T-helper 22 cell (primary cell): ENCODE measurements around the gene FAM98C.

Source experiments
- DNase-seq: peaks from one replicate; pipeline ENCODE4 v3.0.0-alpha.2; 2020; ENCODE audit warnings: low read depth

FAM98C gene

DNA sequence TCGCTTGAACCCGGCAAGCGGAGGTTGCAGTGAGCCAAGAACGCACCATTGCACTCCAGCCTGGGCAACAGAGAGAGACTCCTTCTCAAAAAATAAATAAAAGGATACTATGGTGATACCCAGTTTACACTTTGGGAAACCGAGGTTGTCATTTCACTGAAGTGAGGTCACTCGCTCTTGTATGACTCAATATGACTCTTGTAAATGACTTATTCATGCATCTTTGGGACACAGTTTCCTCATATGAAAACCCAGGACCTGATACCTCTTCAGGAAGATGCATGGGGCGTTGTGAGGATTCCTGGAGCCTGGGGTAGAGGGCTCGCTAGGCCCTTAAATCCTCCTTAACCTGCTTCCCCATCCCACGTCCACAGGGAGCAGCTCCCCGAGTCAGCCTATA is 24.0 kb upstream of the FAM98C start:
- no peak for DNase-seq

DNA sequence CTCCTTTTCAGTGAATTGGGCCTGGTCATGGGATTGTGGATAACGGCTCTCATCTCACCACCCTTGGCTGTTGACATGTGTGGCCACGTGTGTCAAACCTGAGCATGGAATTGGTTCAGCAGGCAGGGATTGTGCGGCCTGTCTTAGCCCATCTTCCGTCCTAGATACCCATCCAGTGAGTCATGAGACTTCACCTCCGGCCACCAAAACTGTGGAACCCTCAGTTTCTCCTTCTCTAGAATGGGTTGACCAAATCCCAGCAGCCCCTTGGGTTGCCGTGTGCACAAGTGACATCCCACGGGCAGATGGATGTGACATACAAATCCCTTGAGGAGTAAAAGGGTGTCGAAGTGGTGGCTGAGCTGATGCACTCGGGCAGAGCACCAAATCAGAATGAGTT is 21.8 kb upstream of the FAM98C start:
- no peak for DNase-seq

DNA sequence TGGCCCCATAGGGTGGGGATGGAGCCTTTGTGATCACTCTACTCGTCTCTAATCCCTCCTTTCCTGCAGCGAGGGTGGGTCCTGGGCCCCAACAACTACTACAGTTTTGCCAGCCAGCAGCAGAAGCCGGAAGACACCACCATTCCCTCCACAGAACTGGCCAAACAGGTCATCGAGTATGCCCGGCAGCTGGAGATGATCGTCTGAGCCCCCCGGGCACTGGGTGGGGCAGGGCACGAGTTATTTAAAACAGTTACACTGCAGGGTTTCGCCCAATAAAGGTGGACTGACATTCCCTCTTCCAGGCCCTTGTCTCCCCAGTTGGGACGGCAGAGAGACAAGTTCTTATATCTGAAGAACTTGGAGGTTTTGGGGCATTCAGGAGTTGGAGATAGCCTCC is 19.7 kb upstream of the FAM98C start:
- no peak for DNase-seq

DNA sequence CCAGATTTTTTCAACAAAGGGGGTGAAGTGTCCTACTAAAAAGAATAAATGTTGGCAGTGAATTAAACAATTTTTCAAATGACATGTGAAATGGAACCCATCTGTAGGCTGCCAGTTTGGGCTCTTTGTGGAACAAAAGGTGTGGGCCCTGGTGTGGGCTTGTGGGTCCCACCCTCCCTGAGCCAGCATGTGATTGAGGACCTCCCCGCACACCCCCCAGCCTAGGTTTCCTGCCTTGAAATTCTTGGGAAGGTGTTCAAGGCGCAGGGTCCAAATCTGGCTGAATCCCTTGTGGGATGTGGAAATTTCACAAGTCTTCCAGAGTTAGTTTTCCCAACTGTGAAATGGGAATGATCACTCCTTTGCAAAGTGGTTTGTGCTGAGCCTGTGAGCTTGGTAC is 19.1 kb upstream of the FAM98C start:
- no peak for DNase-seq

DNA sequence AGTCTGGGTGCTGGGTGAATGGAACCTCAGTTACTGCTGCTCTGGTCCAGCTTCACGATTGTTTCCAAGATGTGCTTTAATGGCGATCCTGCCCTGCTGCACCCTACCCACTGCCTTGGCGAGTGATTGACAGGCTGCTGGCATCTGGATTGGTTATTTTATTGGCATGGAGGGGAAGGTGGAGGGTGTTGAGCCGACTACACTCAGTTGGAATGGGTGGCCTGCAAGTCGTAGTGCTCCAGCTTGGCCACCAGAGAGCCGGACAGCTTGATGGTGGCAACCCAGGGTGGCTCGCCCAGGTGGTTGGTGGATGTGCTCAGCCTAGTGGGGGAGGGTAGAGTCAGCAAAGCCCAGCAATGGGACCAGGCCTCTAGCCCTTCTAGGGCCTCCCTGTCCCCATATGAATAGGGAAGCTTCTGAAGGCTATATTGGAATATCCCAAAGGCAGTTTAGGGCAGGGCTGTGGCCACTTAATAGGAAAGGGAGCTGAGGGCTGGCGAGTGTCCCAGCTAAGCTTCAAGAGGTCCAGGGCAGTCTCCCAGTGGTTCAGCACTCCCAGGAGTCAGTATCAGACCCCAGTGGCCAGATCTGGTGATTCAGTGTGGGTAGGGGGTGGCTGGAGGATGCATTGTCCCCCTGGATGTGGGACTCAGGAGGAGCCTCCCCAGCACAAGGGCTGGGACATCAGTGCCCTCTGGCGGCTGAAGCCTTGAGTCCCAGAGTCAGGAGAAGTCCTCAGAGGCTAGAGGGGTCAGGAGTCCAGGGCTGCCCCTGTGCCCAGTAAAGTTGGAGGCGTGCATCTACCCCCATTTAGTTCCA is 18.5 kb upstream of the FAM98C start:
- no peak for DNase-seq

DNA sequence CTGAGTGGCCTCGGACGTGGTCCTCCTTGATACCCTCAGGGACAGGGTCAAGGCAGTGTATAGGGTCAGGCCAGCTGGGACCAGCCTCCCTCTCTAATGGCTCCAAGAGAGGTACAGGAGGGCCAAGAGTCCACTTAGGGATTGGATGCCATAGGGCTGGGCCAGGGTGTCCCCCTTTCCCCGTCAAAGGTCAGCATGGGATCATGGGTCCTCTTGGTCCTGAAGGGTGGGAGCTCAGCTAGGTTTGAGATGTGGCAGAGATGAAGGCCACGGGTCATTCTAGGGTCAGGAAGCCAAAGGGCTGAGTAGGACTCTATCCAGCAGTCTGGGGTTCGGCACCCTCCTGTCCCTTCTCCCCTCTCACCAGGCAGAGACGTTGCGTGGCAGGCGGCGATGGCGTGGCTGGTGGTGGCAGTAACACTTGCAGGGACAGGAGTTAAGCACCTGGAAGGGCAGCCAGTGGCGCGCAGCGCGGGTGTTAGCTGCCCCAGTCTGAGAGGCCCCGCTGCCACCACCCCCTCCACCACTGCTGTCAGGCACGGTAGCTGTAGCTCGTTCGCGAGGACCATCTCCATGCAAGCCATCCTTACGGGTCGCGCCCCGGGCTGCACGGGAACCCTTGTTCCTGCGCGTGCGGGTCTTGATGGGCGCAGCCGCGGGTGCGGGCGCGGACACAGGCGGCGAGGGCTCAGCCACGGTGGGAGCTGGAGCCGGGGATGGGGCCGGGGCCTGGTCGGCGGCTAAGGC is 17.7 kb upstream of the FAM98C start:
- DNase-seq = no peak

DNA sequence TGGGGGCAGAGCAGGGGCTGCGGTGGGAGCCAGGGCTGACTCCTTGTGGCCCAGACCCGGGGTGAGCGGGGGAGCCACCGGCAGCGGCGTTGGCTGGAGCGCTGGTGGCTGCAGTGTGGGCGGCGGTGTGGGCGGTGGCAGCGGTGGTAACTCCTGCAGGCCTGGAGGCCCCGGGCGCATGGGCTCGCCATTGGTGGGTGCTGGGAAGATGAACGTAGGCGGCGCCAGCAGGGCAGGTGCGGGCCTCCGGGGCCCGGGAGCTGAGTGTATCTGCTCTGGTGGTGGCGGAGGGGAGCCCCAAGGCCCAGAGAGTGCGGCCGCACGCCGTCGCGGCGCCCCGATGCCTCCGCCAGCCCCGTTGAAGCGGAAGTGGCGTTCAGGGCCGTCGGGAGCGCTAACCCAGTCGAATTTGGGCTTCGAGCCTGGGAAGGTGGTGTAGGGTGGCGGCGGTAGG is 17.1 kb upstream of the FAM98C start:
- no peak for DNase-seq

DNA sequence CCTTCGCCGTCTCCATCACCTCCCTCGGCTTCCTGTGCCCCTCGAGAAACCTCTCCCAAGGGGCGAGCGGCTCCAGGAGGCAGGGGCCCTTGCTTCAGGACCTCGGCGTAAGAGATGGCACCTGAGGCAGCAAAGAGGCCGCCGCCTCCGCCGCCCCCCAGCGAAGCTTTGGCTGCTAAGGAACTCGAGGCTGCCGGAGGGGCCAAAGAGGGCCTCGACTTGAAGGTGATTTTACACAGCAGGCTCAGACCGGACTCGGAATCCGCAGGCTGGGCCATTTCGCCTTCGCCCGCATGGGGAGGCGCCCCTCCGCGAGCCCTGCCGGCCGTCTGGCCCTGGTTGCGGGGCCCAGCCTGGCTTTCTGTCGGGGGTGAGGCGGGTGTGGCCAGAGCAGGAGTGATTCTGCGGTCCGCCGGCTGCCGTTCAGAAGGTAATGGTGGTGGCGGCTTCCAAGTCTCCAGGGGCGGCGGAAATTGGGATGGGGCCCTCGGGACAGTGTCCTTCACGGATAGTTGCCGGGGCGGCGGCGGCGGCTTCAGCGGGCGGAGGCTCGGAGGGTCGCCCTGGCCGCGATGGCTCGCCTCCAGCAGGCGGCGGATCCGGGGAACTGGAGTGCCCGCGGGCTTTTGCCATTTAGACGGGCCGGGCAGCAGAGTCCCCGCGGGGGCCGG is 16.5 kb upstream of the FAM98C start:
- no peak for DNase-seq

DNA sequence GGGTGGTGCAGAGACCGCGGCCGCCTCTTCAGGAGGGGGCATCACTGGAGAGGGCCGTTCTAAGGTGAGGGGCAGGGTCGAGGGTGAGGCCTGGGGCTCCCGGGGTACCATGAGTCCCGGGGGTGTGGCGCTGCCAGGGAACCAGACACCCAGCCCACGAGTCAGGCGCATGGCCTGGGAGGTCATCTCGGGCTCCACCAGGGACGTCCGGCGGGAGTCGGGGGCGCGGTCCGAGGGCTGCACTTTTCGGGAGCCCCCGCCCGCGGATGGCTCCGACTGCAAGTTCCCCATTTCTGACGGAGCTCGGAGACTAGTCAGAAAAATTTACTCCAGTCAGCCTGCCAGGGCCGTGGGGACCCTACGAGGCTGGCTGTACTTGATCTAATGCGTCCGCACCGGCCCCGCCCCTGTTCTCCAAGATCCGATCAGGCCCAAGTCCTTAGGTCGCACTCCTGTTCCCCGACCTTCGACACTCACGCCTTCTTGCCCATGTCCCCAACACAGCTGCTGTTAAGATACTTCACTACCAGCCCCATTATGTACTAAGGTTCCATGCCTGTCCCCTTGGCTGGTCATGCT is 15.8 kb upstream of the FAM98C start:
- DNase-seq = no peak

DNA sequence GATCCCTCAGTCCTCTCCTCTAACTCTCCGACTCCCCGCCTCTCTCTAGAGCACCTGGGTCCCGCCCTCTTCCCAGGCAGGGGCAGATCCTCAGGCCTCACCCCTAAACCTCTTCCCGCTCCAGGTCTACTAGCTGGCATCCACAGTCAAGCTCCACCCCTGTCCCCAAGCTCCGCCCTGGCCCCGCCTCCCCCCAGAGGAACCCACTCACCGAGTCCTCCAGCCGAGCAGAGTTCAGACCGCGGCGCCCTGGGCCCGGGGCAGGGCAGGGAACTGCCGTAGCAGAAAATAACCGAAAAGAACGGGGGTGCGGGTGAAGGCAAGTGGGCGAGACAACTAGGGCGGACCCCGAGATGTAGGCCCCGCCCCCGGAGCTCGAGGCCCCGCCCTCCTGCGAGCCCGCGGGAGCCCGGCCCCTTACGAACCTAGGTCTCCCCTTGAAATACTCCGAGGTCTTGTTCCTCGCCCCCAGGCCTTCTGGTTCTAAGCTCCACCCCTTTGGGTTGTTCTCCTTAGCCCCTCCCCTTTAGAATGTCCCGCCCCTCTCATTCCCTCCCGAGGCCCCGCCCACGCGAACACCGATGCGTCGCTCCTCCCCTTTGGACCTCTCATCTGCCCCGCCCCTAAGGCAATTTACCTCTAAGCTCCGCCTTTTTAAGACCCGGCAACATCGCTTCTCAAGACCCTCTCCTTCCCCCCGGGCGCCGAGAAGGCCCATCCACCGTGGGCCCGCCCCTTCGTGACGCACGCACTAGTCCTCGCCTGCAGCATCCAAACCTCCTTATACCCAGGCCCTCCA is 15.1 kb upstream of the FAM98C start, which contains the start of gene GGN:
GGN (minus strand) TSS at position 485 of the 799 bp plus-strand sequence. CDS start 773 bp downstream, outside the sequence.
- DNase-seq = peak; percentile 75

DNA sequence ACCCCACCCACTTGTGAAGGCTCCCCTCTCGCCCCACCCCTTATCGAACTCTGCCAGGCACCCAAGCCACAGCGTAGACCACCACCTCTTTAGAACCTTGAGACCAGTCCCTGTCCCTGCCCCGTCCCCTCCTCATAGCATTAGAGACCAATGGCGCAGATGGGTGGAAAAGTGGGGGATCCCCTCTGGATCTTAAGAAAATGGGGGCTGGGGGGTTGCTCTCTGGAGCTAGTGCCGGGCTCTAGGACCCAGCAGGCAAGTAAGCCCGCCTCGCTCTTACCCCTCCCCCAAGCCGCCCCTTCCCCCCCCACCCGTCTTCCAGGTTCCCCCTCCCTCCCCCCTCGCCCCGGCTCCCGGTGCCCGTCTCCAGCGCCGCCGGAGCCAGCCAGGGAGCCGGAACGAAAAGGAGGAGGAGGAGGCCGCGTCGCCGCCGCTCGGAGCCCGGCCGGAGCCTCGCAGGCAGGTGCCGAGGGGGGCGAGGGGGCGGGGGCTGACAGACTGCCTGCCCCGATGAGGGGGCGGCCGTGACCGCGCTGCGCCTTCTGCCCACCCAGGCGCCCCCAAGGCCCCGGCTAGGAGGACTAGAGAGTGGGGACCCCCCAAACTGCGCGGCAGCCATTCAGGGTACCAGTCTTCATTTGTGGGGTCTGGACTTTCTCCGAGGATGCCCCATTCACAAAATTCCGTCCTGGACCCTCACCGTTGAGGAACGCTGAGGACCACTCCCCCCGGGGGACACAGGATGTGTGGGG is 14.4 kb upstream of the FAM98C start, which contains the start of gene SPRED3:
SPRED3 (plus strand) TSS at position 349 of the 752 bp plus-strand sequence. CDS start 1,606 bp downstream, outside the sequence.
- no peak for DNase-seq

DNA sequence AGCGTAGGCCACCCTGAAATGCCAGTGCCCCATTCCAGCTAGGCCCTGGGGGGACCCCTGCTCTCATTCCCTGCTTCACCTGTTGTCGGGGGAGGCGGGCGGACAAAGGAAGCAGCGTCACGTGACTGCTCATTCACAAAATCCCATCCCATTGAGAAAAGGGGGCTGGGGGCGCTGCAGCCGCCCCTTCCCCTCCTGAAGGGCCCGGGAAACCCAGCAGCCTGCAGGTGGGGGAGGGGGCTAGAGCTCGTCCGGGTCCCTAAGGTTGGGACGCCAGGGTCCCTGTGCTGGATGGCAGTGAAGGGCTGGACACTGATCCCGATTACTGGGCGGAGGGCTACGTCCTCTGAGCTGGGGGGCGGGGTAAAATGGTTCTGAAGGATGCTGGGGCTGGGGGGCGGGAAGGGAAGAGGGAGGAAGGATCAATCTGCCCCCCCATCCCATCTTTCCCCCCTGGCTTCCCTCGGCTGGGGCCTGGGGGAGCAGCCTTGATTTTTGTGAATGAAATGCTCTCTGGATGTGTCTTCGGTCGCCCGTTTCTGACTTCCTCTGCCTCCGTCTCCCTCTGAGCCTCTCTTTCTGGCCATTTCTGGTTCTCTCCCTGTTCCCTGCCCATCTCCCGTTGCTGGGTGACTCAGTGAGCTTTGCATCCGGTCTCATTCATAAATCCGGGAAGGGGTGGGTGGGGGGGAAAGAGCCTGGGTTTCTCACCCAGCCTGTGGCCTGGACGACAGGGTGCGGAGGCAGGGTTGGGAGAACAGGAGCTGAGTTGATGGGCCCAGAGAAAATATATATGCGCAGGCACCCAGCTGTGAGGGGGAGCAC is 13.6 kb upstream of the FAM98C start:
- no peak for DNase-seq

DNA sequence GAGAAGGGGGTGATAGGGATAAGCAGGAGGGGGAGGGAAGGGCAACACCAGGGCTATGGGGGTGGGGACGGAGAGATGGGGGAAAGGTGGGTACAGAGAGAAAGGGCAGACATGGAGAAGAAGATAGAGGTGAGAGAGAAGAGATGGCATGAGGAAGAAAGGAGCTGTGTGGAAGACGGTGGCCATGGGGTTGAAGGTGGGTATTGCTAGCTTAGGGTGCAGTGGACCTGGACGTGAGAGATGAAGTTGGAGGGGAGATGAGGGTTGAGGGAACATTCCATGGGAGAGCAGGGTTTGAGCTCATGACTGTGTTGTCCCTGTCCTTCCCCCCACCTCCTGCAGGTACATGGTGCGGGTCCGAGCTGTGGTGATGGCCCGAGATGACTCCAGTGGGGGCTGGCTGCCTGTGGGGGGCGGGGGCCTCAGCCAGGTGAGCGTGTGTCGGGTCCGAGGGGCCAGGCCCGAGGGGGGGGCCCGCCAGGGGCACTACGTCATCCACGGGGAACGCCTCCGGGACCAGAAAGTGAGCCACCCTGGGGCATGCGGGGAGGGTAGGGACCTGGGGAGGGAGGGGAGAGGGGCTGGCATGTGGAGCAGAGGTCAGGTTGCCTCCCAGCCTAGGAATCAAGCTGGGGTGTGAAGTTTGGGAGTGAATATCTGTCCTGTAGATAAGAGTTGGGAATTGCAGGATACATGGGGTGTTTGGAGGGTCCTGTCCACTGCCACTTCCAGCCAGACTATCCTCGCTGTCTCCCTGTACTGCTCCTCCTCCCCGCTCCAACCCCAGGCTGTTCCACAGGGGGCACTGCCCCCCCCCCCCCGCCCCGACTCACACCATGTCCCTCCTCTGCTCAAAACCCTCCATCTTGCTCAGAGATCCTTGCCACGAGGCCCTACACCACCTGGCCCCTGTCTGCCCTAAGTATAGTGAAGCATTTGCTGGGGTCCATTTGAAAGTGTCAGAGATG is 12.7 kb upstream of the FAM98C start:
- DNase-seq = no peak

DNA sequence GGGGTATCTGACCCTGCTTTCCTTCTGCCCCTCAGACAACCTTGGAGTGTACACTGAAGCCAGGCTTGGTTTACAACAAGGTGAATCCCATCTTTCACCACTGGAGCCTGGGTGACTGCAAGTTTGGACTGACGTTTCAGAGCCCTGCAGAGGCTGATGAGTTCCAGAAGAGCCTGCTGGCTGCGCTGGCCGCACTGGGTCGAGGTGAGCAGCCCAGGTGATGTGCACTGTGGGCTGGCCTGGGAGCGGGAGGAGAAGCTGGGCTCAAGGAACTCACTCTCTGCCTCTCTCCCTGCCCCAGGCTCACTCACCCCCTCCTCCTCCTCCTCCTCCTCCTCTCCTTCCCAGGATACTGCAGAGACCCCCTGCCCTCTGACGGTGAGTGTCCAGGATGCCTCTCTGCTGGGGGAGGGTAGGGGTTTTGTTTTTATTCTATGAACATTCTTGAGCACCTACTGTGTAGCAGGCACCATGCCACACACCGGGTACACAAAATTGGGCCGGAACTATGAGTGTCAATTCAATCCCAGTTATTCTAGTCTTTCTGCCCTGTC is 10.9 kb upstream of the FAM98C start:
- DNase-seq = no peak

DNA sequence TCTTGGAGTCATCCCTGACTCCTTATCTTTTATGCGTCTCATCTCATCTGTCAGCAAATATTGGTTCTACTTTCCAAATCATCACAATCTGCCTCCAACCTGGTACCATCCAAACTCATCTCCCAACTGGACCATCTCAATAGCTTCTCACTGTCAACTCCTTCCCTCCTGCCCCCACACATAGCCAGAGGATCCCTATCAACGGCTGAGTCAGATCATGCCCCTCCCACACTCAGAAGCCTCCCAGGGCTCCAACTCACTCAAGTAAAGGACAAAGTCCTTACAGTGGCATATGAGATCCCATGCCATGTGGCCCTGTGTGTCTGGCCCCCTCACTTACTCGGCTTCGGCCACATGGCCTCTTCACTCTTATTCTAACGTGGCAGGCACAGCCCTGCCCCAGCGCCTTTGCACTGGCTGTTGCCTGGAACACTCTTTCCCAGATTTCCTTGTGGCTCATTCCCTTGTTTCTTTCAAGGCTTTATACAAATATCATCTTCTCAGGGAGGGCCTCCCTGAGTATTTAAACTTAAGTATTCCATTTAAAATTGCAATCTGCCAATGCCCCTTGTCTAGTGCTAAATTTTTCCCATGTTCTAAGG is 10.1 kb upstream of the FAM98C start:
- no peak for DNase-seq

DNA sequence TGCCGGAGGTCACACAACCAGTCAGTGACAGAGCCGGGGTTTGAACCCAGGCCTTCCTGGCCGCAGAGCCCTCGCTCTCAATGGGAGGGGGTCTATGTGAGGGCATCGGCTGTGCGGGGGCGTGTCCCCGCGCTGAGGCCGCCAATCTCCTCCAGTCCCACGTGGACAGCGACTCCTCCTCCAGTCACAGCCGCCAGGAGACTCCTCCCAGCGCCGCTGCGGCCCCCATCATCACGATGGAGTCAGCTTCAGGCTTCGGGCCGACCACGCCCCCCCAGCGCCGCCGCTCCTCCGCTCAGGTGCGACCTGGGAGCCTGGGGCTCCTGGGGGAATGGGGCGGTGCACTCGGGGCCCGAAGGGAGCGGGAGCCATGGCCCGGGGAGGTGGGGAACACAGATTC is 8.4 kb upstream of the FAM98C start:
- DNase-seq = peak; percentile 61

DNA sequence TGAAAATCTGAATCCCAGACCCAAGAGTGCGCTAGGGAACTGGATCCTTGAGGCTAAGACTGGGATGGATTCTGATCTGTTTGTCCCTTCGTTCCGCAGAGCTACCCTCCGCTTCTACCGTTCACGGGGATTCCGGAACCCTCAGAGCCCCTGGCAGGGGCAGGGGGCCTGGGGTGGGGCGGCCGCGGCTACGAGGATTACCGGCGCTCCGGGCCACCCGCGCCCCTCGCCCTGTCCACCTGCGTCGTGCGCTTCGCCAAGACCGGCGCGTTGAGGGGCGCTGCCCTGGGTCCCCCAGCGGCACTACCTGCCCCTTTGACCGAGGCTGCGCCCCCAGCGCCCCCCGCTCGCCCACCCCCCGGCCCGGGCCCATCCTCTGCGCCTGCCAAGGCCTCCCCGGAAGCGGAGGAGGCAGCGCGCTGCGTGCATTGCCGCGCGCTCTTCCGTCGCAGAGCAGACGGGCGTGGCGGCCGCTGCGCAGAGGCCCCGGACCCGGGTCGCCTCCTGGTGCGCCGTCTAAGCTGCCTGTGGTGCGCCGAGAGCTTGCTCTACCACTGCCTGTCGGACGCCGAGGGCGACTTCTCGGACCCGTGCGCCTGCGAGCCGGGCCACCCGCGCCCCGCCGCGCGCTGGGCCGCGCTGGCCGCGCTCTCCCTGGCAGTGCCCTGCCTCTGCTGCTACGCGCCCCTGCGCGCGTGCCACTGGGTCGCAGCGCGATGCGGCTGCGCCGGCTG is 7.3 kb upstream of the FAM98C start:
- no peak for DNase-seq
